HepG2 (cell line): ENCODE measurements around the gene VAMP5. TPM values are rescaled to one million over a fixed set of nuclear protein-coding genes. Genes with fewer than 3 reads are reported as not detected.

Experiments used
- CAMTA2 ChIP-seq: sonication (generic); formaldehyde crosslinking; IDR thresholded peaks from 2 replicates; pipeline ENCODE4 v1.4.0; 2020; ENCODE audit warnings: mild to moderate bottlenecking, missing genetic modification reagents, borderline replicate concordance
- CEBPB ChIP-seq: IDR thresholded peaks from 2 replicates; pipeline ENCODE4 v1.6.1; 2011; ENCODE audit warnings: low read depth, low read length, improper control_type of control experiment, borderline replicate concordance
- DNMT1 ChIP-seq: sonication (generic); formaldehyde crosslinking; IDR thresholded peaks from 2 replicates; pipeline ENCODE4 v1.5.1; 2020; ENCODE audit warnings: mild to moderate bottlenecking, missing genetic modification reagents
- DPF2 ChIP-seq: sonication (generic); formaldehyde crosslinking; IDR thresholded peaks from 2 replicates; pipeline ENCODE4 v1.4.0; 2020; ENCODE audit warnings: mild to moderate bottlenecking, low read depth, missing genetic modification reagents, borderline replicate concordance
- GLI4 ChIP-seq: sonication (generic); formaldehyde crosslinking; IDR thresholded peaks from 2 replicates; pipeline ENCODE4 v1.5.1; 2020; ENCODE audit warnings: missing genetic modification reagents, mild to moderate bottlenecking, moderate library complexity, borderline replicate concordance
- LCORL ChIP-seq, 2 experiments: fragments of 450-650 bp in 1 of 2; sonication (generic) in 1 of 2; formaldehyde crosslinking in 1 of 2; IDR thresholded peaks; 2 replicates each; pipeline versions ENCODE4 v1.5.0 to v1.6.1; 2017 to 2020; ENCODE audit warnings: antibody characterized with exemption in 1 of 2, missing genetic modification reagents in 1 of 2
- NFE2L1 ChIP-seq: sonication (generic); formaldehyde crosslinking; IDR thresholded peaks from 2 replicates; pipeline ENCODE4 v1.4.0; 2020; ENCODE audit warnings: missing genetic modification reagents, mild to moderate bottlenecking, borderline replicate concordance
- NR2F1 ChIP-seq, 2 experiments: fragments of 450-650 bp in 1 of 2; formaldehyde crosslinking in 1 of 2; IDR thresholded peaks; 2 replicates each; pipeline versions ENCODE4 v1.5.0 to v1.6.1; 2016 to 2020; ENCODE audit warnings: mild to moderate bottlenecking in 1 of 2, missing compliant biosample characterization in 1 of 2, missing genetic modification reagents in 1 of 2, moderate library complexity in 1 of 2
- SIN3B ChIP-seq: fragments of 150-350 bp; IDR thresholded peaks from 2 replicates; pipeline ENCODE4 v1.6.1; 2014; ENCODE audit warnings: low read length
- SOX6 ChIP-seq, 2 experiments: fragments of 450-650 bp in 1 of 2; sonication (generic) in 1 of 2; formaldehyde crosslinking in 1 of 2; IDR thresholded peaks; 2 replicates each; pipeline versions ENCODE4 v1.4.0 to v1.6.1; 2017 to 2020; ENCODE audit warnings: antibody characterized with exemption in 1 of 2, mild to moderate bottlenecking in 1 of 2, missing genetic modification reagents in 1 of 2
- STAG1 ChIP-seq: sonication (generic); formaldehyde crosslinking; IDR thresholded peaks from 2 replicates; pipeline ENCODE4 v1.4.0; 2020; ENCODE audit warnings: missing genetic modification reagents
- TEAD3 ChIP-seq: optimal IDR thresholded peaks from 2 replicates; pipeline ENCODE3; 2016; ENCODE audit warnings: borderline replicate concordance
- THYN1 ChIP-seq: sonication (generic); formaldehyde crosslinking; IDR thresholded peaks from 2 replicates; pipeline ENCODE4 v1.8.1; 2023; ENCODE audit warnings: low read depth, mild to moderate bottlenecking, moderate library complexity, missing genetic modification reagents, borderline replicate concordance
- XRCC5 ChIP-seq: fragments of 200-400 bp; formaldehyde crosslinking; optimal IDR thresholded peaks from 2 replicates; pipeline ENCODE3; 2017; ENCODE audit warnings: mild to moderate bottlenecking, low read length
- ZFX ChIP-seq: sonication (generic); formaldehyde crosslinking; IDR thresholded peaks from 2 replicates; pipeline ENCODE4 v1.4.0; 2020; ENCODE audit warnings: mild to moderate bottlenecking, low read depth, missing genetic modification reagents, moderate library complexity
- ZMYM3 ChIP-seq: sonication (generic); formaldehyde crosslinking; IDR thresholded peaks from 2 replicates; pipeline ENCODE4 v1.5.1; 2020; ENCODE audit warnings: mild to moderate bottlenecking, missing genetic modification reagents
- ZNF20 ChIP-seq: sonication (generic); formaldehyde crosslinking; IDR thresholded peaks from 2 replicates; pipeline ENCODE4 v1.4.0; 2020; ENCODE audit warnings: mild to moderate bottlenecking, moderate library complexity, missing genetic modification reagents
- ZNF263 ChIP-seq: sonication (generic); formaldehyde crosslinking; IDR thresholded peaks from 2 replicates; pipeline ENCODE4 v1.4.0; 2020; ENCODE audit warnings: missing genetic modification reagents
- ZNF335 ChIP-seq: sonication (generic); formaldehyde crosslinking; IDR thresholded peaks from 2 replicates; pipeline ENCODE4 v1.4.0; 2020; ENCODE audit warnings: missing genetic modification reagents
- ZNF564 ChIP-seq: sonication (generic); formaldehyde crosslinking; IDR thresholded peaks from 2 replicates; pipeline ENCODE4 v1.8.1; 2023; ENCODE audit warnings: mild to moderate bottlenecking, missing genetic modification reagents
- ZNF570 ChIP-seq: sonication (generic); formaldehyde crosslinking; IDR thresholded peaks from 2 replicates; pipeline ENCODE4 v1.4.0; 2020; ENCODE audit warnings: mild to moderate bottlenecking, missing genetic modification reagents, borderline replicate concordance
- polyA plus RNA-seq, 8 experiments: library from polyadenylated mRNA; depleted of rRNA in 3 of 8; stranded (reverse) in 7 of 8; unstranded in 1 of 8; fragments of >200 nt; fragmentation: Illumina TruSeq in 4 of 8; extraction: Trizol in 4 of 8; gene quantifications; 2 replicates each; pipeline versions ENCODE4 v1.2.1 to v1.2.3, GENCODE V29; 2011 to 2016; ENCODE audit warnings: low read depth in 4 of 8, missing spikeins in 1 of 8, mixed read lengths in 1 of 8; ENCODE audit not compliant: insufficient read depth in 1 of 8
- total RNA-seq, 5 experiments: library from RNA; depleted of rRNA; stranded (reverse); fragments of >200 nt; fragmentation: Illumina TruSeq; extraction: Trizol; gene quantifications; 2 replicates each; pipeline ENCODE4 v1.2.3, GENCODE V29; 2016; ENCODE audit warnings: low read depth in 1 of 5
- TF ChIP-seq, protein P1 (sequence below): sonication (generic); formaldehyde crosslinking; IDR thresholded peaks from 2 replicates; pipeline ENCODE4 v1.4.0; 2020; ENCODE audit warnings: low read depth, mild to moderate bottlenecking, missing genetic modification reagents
- TF ChIP-seq, protein P2 (sequence below): sonication (generic); formaldehyde crosslinking; IDR thresholded peaks from 2 replicates; pipeline ENCODE4 v1.9.0; 2022; ENCODE audit warnings: missing genetic modification reagents, mild to moderate bottlenecking, borderline replicate concordance
- TF ChIP-seq, protein P3 (sequence below): sonication (generic); formaldehyde crosslinking; IDR thresholded peaks from 2 replicates; pipeline ENCODE4 v1.8.0; 2022; ENCODE audit warnings: missing genetic modification reagents, mild to moderate bottlenecking, moderate library complexity, borderline replicate concordance

The VAMP5 gene
- total and polyA plus RNA-seq, 2 of the 13 experiments (the other 11 are each of a cell fraction or from before 2014, with no cell fraction given) = 7.2 to 56.7 TPM

- peak; percentile 14; the same call in 1 of the 2 replicates for TF ChIP-seq STAG1 (CRISPR knock-in tag)
- peak; percentile 46 for TF ChIP-seq TEAD3 (CRISPR knock-in tag)
- TF ChIP-seq ZNF263 = peak; percentile 41; the same call in 1 of the 2 replicates
- no peak for TF ChIP-seq ZNF570
- TF ChIP-seq GLI4 (CRISPR knock-in tag) = no peak
- TF ChIP-seq, protein P1, sequence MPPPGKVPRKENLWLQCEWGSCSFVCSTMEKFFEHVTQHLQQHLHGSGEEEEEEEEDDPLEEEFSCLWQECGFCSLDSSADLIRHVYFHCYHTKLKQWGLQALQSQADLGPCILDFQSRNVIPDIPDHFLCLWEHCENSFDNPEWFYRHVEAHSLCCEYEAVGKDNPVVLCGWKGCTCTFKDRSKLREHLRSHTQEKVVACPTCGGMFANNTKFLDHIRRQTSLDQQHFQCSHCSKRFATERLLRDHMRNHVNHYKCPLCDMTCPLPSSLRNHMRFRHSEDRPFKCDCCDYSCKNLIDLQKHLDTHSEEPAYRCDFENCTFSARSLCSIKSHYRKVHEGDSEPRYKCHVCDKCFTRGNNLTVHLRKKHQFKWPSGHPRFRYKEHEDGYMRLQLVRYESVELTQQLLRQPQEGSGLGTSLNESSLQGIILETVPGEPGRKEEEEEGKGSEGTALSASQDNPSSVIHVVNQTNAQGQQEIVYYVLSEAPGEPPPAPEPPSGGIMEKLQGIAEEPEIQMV (CRISPR knock-in tag) = no peak
- no peak for TF ChIP-seq SIN3B
- TF ChIP-seq LCORL (IDR thresholded peaks at IDR 0.05) = no peak
- peak; percentile 87 for TF ChIP-seq LCORL (CRISPR knock-in tag; IDR thresholded peaks at IDR 0.05)
- TF ChIP-seq CAMTA2 = 0 out of 2 replicates have a peak, but pooled peaks have one; percentile 62
- TF ChIP-seq NFE2L1 (CRISPR knock-in tag) = 0 out of 2 replicates have a peak, but pooled peaks have one; percentile 26
- TF ChIP-seq ZMYM3 (CRISPR knock-in tag) = peak; percentile 23; the same call in 1 of the 2 replicates
- TF ChIP-seq THYN1 (CRISPR knock-in tag) = no peak
- TF ChIP-seq DPF2 (CRISPR knock-in tag) = no peak
- no peak for TF ChIP-seq DNMT1
- TF ChIP-seq NR2F1 (CRISPR knock-in tag; IDR thresholded peaks at IDR 0.05) = peak in 1 of 2 experiments; percentile 60; a peak in 1 of 4 replicates
- no peak for TF ChIP-seq SOX6 (IDR thresholded peaks at IDR 0.05)
- TF ChIP-seq SOX6 (CRISPR knock-in tag; IDR thresholded peaks at IDR 0.05) = 0 out of 2 replicates have a peak, but pooled peaks have one; percentile 23
- TF ChIP-seq CEBPB = no peak
- no peak for TF ChIP-seq XRCC5
- TF ChIP-seq ZFX (CRISPR knock-in tag) = 0 out of 2 replicates have a peak, but pooled peaks have one; percentile 33
- 0 out of 2 replicates have a peak, but pooled peaks have one; percentile 48 for TF ChIP-seq ZNF564 (CRISPR knock-in tag)
- 0 out of 2 replicates have a peak, but pooled peaks have one; percentile 19 for TF ChIP-seq ZNF335 (CRISPR knock-in tag)
- TF ChIP-seq ZNF20 (CRISPR knock-in tag) = no peak
- TF ChIP-seq, protein P2, sequence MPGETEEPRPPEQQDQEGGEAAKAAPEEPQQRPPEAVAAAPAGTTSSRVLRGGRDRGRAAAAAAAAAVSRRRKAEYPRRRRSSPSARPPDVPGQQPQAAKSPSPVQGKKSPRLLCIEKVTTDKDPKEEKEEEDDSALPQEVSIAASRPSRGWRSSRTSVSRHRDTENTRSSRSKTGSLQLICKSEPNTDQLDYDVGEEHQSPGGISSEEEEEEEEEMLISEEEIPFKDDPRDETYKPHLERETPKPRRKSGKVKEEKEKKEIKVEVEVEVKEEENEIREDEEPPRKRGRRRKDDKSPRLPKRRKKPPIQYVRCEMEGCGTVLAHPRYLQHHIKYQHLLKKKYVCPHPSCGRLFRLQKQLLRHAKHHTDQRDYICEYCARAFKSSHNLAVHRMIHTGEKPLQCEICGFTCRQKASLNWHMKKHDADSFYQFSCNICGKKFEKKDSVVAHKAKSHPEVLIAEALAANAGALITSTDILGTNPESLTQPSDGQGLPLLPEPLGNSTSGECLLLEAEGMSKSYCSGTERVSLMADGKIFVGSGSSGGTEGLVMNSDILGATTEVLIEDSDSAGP (CRISPR knock-in tag) = peak; percentile 57; the same call in 1 of the 2 replicates
- TF ChIP-seq, protein P3, sequence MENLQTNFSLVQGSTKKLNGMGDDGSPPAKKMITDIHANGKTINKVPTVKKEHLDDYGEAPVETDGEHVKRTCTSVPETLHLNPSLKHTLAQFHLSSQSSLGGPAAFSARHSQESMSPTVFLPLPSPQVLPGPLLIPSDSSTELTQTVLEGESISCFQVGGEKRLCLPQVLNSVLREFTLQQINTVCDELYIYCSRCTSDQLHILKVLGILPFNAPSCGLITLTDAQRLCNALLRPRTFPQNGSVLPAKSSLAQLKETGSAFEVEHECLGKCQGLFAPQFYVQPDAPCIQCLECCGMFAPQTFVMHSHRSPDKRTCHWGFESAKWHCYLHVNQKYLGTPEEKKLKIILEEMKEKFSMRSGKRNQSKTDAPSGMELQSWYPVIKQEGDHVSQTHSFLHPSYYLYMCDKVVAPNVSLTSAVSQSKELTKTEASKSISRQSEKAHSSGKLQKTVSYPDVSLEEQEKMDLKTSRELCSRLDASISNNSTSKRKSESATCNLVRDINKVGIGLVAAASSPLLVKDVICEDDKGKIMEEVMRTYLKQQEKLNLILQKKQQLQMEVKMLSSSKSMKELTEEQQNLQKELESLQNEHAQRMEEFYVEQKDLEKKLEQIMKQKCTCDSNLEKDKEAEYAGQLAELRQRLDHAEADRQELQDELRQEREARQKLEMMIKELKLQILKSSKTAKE (CRISPR knock-in tag) = peak; percentile 40; the same call in 1 of the 2 replicates
These were observed 8.8 kb downstream of the VAMP5 start (continued) for GRCh38 chr2:85593023-85593422.
